ENCODE results near the gene APOL1. TPM values are rescaled to one million over a fixed set of nuclear protein-coding genes. Genes with fewer than 3 reads are reported as not detected.
A peak's percentile ranks its signal among the peaks of the same experiment; 100 is the strongest.
"Not testable (repeated sequence)": the region's sequence is repeated elsewhere in the genome, so short reads cannot be mapped to it uniquely, and the experiment has no call there.

Gene APOL1, protein sequence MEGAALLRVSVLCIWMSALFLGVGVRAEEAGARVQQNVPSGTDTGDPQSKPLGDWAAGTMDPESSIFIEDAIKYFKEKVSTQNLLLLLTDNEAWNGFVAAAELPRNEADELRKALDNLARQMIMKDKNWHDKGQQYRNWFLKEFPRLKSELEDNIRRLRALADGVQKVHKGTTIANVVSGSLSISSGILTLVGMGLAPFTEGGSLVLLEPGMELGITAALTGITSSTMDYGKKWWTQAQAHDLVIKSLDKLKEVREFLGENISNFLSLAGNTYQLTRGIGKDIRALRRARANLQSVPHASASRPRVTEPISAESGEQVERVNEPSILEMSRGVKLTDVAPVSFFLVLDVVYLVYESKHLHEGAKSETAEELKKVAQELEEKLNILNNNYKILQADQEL
- total RNA-seq (2021; ENCODE audit: unreplicated experiment) = 16.0 TPM
- 11.9 TPM for polyA plus RNA-seq (2012; ENCODE audit: insufficient read length)
- percentile 47 among the genes with signal in this experiment for Bru-seq, nascent RNA
- BruChase-seq, experiment 1, labeled RNA remaining after a 2-hour chase = percentile 57 among the genes with signal in this experiment
- percentile 61 among the genes with signal in this experiment for BruChase-seq, experiment 2, labeled RNA remaining after a 6-hour chase
- long read RNA-seq, partial matches to known transcripts = 3 of 12 reads
- long read RNA-seq, other reads (novel, unspliced or antisense) = 7 of 12 reads

GRCh38 chr22:36252754-36253522, at the start of gene APOL1:
APOL1 (plus strand) TSS chr22:36253133; CDS start chr22:36254956, 1,823 bp downstream.
- DNase-seq (ENCODE audit: low read depth, low spot score) (no peak), ATAC-seq (peak; percentile 93)
- no peaks in the 10 kb centered on the region for H3K36me3 ChIP-seq (ENCODE audit: control insufficient read depth, insufficient read depth, low read length)
- no peaks in the 10 kb centered on the region for H3K27me3 ChIP-seq (ENCODE audit: control insufficient read depth, insufficient read depth, low read length)
- in situ Hi-C loops (cut with HindIII; ENCODE audit: low pct_unique_long_range_greater_than_20kb, low sequenced_read_pairs) = no loop called here
- POLR2A ChIA-PET = no interaction called here
- no TSS peak for BruUV-seq (replicated peaks)
- TF ChIP-seq, protein P1, sequence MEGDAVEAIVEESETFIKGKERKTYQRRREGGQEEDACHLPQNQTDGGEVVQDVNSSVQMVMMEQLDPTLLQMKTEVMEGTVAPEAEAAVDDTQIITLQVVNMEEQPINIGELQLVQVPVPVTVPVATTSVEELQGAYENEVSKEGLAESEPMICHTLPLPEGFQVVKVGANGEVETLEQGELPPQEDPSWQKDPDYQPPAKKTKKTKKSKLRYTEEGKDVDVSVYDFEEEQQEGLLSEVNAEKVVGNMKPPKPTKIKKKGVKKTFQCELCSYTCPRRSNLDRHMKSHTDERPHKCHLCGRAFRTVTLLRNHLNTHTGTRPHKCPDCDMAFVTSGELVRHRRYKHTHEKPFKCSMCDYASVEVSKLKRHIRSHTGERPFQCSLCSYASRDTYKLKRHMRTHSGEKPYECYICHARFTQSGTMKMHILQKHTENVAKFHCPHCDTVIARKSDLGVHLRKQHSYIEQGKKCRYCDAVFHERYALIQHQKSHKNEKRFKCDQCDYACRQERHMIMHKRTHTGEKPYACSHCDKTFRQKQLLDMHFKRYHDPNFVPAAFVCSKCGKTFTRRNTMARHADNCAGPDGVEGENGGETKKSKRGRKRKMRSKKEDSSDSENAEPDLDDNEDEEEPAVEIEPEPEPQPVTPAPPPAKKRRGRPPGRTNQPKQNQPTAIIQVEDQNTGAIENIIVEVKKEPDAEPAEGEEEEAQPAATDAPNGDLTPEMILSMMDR (IDR thresholded peaks at IDR 0.05) = no peak
- no peak for TF ChIP-seq TCF7L2 (IDR thresholded peaks at IDR 0.05; ENCODE audit: low read depth, low read length)
- TF ChIP-seq, protein P2, sequence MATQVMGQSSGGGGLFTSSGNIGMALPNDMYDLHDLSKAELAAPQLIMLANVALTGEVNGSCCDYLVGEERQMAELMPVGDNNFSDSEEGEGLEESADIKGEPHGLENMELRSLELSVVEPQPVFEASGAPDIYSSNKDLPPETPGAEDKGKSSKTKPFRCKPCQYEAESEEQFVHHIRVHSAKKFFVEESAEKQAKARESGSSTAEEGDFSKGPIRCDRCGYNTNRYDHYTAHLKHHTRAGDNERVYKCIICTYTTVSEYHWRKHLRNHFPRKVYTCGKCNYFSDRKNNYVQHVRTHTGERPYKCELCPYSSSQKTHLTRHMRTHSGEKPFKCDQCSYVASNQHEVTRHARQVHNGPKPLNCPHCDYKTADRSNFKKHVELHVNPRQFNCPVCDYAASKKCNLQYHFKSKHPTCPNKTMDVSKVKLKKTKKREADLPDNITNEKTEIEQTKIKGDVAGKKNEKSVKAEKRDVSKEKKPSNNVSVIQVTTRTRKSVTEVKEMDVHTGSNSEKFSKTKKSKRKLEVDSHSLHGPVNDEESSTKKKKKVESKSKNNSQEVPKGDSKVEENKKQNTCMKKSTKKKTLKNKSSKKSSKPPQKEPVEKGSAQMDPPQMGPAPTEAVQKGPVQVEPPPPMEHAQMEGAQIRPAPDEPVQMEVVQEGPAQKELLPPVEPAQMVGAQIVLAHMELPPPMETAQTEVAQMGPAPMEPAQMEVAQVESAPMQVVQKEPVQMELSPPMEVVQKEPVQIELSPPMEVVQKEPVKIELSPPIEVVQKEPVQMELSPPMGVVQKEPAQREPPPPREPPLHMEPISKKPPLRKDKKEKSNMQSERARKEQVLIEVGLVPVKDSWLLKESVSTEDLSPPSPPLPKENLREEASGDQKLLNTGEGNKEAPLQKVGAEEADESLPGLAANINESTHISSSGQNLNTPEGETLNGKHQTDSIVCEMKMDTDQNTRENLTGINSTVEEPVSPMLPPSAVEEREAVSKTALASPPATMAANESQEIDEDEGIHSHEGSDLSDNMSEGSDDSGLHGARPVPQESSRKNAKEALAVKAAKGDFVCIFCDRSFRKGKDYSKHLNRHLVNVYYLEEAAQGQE (IDR thresholded peaks at IDR 0.05; ENCODE audit: insufficient read depth in 1 of 2, low read depth in 2 of 2, low read length in 1 of 2) = no peak
- TF ChIP-seq SIN3A (IDR thresholded peaks at IDR 0.05; ENCODE audit: borderline replicate concordance, insufficient read depth, low read depth, low read length) = no peak
- TF ChIP-seq POLR2AphosphoS5 (IDR thresholded peaks at IDR 0.05; ENCODE audit: low read depth, low read length) = no peak
- intact Hi-C loops (cut with micrococcal nuclease; ENCODE audit: unreplicated experiment) = no loop called here
- peak within 1 kb of the TSS; percentile 33 to 66 for H3K4me3 ChIP-seq (ENCODE audit: low read depth in 2 of 2, low read length in 2 of 2)
- no peaks in the 10 kb centered on the region for H3K9me3 ChIP-seq (ENCODE audit: control insufficient read depth, insufficient read depth, low read depth, low read length)
- H3K4me1 ChIP-seq (ENCODE audit: control insufficient read depth, insufficient read depth, low read length) = peaks cover 5% of the 10 kb centered on the region; the same call in 1 of the 2 replicates
- peak within 1 kb of the TSS; percentile 76 for H3K27ac ChIP-seq (ENCODE audit: low read length)
- CTCF ChIA-PET = interaction anchor here (0.5 kb wide), 1 partner anchor 144 kb away, joined by 7 read pairs; no protein-coding TSS in a partner anchor

DNA sequence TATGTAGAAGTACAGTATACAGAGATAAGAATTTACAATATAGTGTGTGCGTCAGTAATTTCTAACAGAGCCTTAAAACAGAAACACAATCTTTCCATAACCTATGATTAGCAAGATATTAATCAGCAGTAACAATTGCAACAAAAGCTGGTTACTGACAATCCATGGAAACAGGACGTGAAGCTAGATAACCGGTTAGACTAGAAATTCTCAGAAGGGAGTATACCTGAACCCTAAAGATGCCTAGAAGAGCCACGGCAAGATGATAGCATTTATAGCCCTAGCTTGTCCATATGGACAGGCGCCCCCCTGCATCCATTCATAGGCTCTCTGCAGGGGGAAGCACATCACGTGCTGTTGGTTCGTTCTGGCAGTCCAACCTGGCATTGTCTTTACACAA, 49.5 kb upstream of the APOL1 start:
- CTCF ChIA-PET; H3K4me3 ChIP-seq (ENCODE audit: low read depth in 2 of 2, low read length in 2 of 2): not testable (repeated sequence)

More for the DNA sequence above, 49.5 kb upstream of the APOL1 start:
- POLR2A ChIA-PET; H3K27me3 ChIP-seq (ENCODE audit: control insufficient read depth, insufficient read depth, low read length); DNase-seq (ENCODE audit: low read depth, low spot score); in situ Hi-C loops (cut with HindIII; ENCODE audit: low pct_unique_long_range_greater_than_20kb, low sequenced_read_pairs); ATAC-seq; H3K4me1 ChIP-seq (ENCODE audit: control insufficient read depth, insufficient read depth, low read length); H3K9me3 ChIP-seq (ENCODE audit: control insufficient read depth, insufficient read depth, low read depth, low read length); H3K36me3 ChIP-seq (ENCODE audit: control insufficient read depth, insufficient read depth, low read length); intact Hi-C loops (cut with micrococcal nuclease; ENCODE audit: unreplicated experiment); BruUV-seq (replicated peaks); H3K27ac ChIP-seq (ENCODE audit: low read length): not testable (repeated sequence)

Data from Panc1 (cell line).